ENCODE measurements around the gene ASS1. TPM values are rescaled to one million over a fixed set of nuclear protein-coding genes. Genes with fewer than 3 reads are reported as not detected.

The ASS1 gene
- total and polyA plus RNA-seq, 2 donors (not counting 1 experiment from before 2014, with no cell fraction given), result 0.30 to 0.44 TPM

- H3K4me3 ChIP-seq (ENCODE audit: control extremely low read depth in 1 of 5, extremely low read depth in 1 of 5, insufficient read depth in 1 of 5, low read depth in 2 of 5, low read length in 4 of 5), result no peak overlapping the region
- H3K4me2 ChIP-seq (replicated peaks; ENCODE audit: low read depth, low read length, poor library complexity, severe bottlenecking), result no peak overlapping the region
- H3K9ac ChIP-seq (ENCODE audit: low read length), result no peak overlapping the region
- no peak for DNase-seq
- TF ChIP-seq EZH2 (IDR thresholded peaks at IDR 0.05; ENCODE audit: borderline replicate concordance, insufficient read depth, low read depth, low read length, poor library complexity, severe bottlenecking), result no peak
- TF ChIP-seq, protein P1, sequence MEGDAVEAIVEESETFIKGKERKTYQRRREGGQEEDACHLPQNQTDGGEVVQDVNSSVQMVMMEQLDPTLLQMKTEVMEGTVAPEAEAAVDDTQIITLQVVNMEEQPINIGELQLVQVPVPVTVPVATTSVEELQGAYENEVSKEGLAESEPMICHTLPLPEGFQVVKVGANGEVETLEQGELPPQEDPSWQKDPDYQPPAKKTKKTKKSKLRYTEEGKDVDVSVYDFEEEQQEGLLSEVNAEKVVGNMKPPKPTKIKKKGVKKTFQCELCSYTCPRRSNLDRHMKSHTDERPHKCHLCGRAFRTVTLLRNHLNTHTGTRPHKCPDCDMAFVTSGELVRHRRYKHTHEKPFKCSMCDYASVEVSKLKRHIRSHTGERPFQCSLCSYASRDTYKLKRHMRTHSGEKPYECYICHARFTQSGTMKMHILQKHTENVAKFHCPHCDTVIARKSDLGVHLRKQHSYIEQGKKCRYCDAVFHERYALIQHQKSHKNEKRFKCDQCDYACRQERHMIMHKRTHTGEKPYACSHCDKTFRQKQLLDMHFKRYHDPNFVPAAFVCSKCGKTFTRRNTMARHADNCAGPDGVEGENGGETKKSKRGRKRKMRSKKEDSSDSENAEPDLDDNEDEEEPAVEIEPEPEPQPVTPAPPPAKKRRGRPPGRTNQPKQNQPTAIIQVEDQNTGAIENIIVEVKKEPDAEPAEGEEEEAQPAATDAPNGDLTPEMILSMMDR (IDR thresholded peaks at IDR 0.05), result no peak
- H4K20me1 ChIP-seq (ENCODE audit: control insufficient read depth, insufficient read depth, low read length, poor library complexity, severe bottlenecking), result no peaks in the 10 kb centered on the region
- ATAC-seq (ENCODE audit: low read depth), result no peak
- Mint-ChIP-seq H3K4me3 (no peak overlapping the region), H3K4me1 (no peaks in the 10 kb centered on the region), H3K27me3 (peaks cover 11% of the 10 kb centered on the region), H3K27ac (no peak overlapping the region), H3K9me3 (ENCODE audit: insufficient read depth) (no peaks in the 10 kb centered on the region)
- WGBS (ENCODE audit: insufficient coverage), result 87% methylated on average over 21 of the region's 21 CpGs
- H3K27me3 ChIP-seq (replicated peaks in 1 of 4; ENCODE audit: control extremely low read depth in 1 of 4, control insufficient read depth in 3 of 4, insufficient read depth in 4 of 4, low read length in 3 of 4), result peaks cover 0 to 16% (median 1%) of the 10 kb centered on the region in 4 experiments
- ChIA-PET POLR2A (no interaction called here), CTCF (interaction anchor here (0.7 kb wide), 1 partner anchor 56 kb away, joined by 4 read pairs; no protein-coding TSS in a partner anchor)
- H3K4me1 ChIP-seq (ENCODE audit: control insufficient read depth in 2 of 2, insufficient read depth in 2 of 2, low read length in 2 of 2), result no peaks in the 10 kb centered on the region
- no peak overlapping the region for H2AFZ ChIP-seq (ENCODE audit: insufficient read depth, low read depth, low read length, poor library complexity, severe bottlenecking)
- intact Hi-C loops (cut with micrococcal nuclease), result no loop called here
- H3K9me3 ChIP-seq (ENCODE audit: control extremely low read depth in 1 of 3, control insufficient read depth in 2 of 3, insufficient read depth in 1 of 3, low read length in 2 of 3), result peaks cover 0 to 18% (median 0%) of the 10 kb centered on the region in 3 donors
- H3K27ac ChIP-seq (ENCODE audit: low read length in 2 of 2), result no peak overlapping the region
- no peaks in the 10 kb centered on the region for H3K36me3 ChIP-seq (replicated peaks in 1 of 2; ENCODE audit: control extremely low read depth in 1 of 2, control insufficient read depth in 1 of 2, extremely low read depth in 1 of 2, insufficient read depth in 2 of 2, low read length in 1 of 2)
- H3K79me2 ChIP-seq (ENCODE audit: control insufficient read depth, insufficient read depth, low read length), result no peaks in the 10 kb centered on the region
Measured at GRCh38 chr9:130425741-130426466, 18.9 kb upstream of the ASS1 start.

DNA sequence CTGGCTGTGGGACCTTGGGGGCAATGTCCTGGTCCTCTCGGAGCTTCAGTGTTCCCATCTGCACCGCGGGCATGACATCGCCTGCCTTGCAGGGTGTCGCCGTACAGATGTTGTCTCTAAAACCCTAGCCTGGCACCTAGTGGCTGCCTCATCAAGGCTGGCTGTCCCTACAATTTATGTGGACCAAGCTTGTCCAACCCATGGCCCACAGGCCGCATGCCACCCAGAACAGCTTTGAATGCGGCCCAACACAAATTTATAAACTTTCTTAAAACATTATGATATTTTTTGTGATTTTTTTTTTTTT, 18.3 kb upstream of the ASS1 start:
- Histone ChIP-seq H3K36me3 (replicated peaks in 1 of 2; ENCODE audit: control extremely low read depth in 1 of 2, control insufficient read depth in 1 of 2, extremely low read depth in 1 of 2, insufficient read depth in 2 of 2, low read length in 1 of 2) (no peaks in the 10 kb centered on the region), H3K9ac (ENCODE audit: low read length) (no peak overlapping the region), H3K9me3 (ENCODE audit: control extremely low read depth in 1 of 3, control insufficient read depth in 2 of 3, insufficient read depth in 1 of 3, low read length in 2 of 3) (peaks cover 0 to 23% (median 0%) of the 10 kb centered on the region in 3 donors), H4K20me1 (ENCODE audit: control insufficient read depth, insufficient read depth, low read length, poor library complexity, severe bottlenecking) (no peaks in the 10 kb centered on the region), H3K4me3 (ENCODE audit: control extremely low read depth in 1 of 5, extremely low read depth in 1 of 5, insufficient read depth in 1 of 5, low read depth in 2 of 5, low read length in 4 of 5) (no peak overlapping the region), H2AFZ (ENCODE audit: insufficient read depth, low read depth, low read length, poor library complexity, severe bottlenecking) (no peak overlapping the region), H3K4me2 (replicated peaks; ENCODE audit: low read depth, low read length, poor library complexity, severe bottlenecking) (no peak overlapping the region), H3K27ac (ENCODE audit: low read length in 2 of 2) (no peak overlapping the region), H3K79me2 (ENCODE audit: control insufficient read depth, insufficient read depth, low read length) (no peaks in the 10 kb centered on the region), H3K27me3 (replicated peaks in 1 of 4; ENCODE audit: control extremely low read depth in 1 of 4, control insufficient read depth in 3 of 4, insufficient read depth in 4 of 4, low read length in 3 of 4) (peaks cover 0 to 19% (median 1%) of the 10 kb centered on the region in 4 experiments), H3K4me1 (ENCODE audit: control insufficient read depth in 2 of 2, insufficient read depth in 2 of 2, low read length in 2 of 2) (no peaks in the 10 kb centered on the region)
- 85% methylated on average over 6 of the region's 8 CpGs for WGBS (ENCODE audit: insufficient coverage)
- TF ChIP-seq, protein P1 (IDR thresholded peaks at IDR 0.05), result no peak
- no peak for TF ChIP-seq EZH2 (IDR thresholded peaks at IDR 0.05; ENCODE audit: borderline replicate concordance, insufficient read depth, low read depth, low read length, poor library complexity, severe bottlenecking)
- CTCF ChIA-PET, result interaction anchor here (0.7 kb wide), 1 partner anchor 57 kb away, joined by 4 read pairs; no protein-coding TSS in a partner anchor
- Mint-ChIP-seq H3K27me3 (peaks cover 11% of the 10 kb centered on the region), H3K9me3 (ENCODE audit: insufficient read depth) (no peaks in the 10 kb centered on the region), H3K4me1 (no peaks in the 10 kb centered on the region), H3K27ac (no peak overlapping the region), H3K4me3 (no peak overlapping the region)
- no peak for DNase-seq
- no peak for ATAC-seq (ENCODE audit: low read depth)
- intact Hi-C loops (cut with micrococcal nuclease), result no loop called here
- POLR2A ChIA-PET, result no interaction called here
